Metanephros (tissue), 1 donor: ENCODE results near the gene SCT. TPM values are rescaled to one million over a fixed set of nuclear protein-coding genes. Genes with fewer than 3 reads are reported as not detected.

Source experiments
- total RNA-seq: library from RNA; depleted of rRNA; stranded (reverse); fragments of >200 nt; gene quantifications from one replicate; pipeline ENCODE4 v1.2.3, GENCODE V29; 2014

SCT gene
- 7.6 TPM for total RNA-seq

DNA sequence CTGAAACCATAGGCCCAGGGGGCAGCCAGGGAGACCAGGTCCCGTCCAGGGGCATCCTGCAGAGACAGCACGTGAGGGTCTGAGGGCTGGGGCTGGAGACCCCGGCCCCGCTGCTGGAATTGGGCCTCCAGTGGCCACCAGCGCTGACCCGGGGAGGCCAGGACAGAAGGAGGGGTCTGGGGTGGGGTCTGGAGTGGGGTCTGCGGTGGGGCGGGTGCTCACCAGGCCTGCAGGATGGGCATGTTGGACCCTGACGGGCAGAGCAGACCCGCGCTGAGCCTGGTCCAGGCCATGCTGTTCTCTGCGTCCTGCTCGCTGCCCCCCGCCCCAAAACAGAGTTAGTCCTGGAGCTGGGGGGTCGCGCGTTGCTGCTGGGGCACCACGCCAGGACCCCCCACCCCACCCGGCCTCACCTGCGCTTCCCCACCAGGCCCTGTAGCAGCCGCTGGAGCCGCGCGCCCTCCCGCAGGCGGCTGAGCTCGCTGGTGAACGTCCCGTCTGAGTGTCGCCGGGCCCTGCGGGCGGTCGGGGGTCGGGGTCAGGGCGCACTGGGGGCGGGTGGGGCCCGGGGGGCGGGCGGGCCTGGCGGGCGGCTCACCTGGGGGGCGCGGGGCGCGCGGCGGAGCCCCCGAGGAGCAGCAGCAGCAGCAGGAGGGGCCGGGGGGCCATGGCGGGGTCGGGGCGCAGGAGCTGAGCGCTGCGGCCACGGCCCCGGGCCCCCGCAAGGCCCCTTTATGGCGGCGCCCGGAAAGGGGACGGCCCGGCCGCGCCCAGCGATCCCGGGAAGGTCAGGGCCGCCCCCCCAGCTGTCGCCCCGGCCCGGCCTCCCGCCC is at the start of gene SCT:
TSS of gene SCT (minus strand) at position 707 of the 833 bp plus-strand sequence. CDS start at position 669, 38 bp downstream.

GRCh38 chr11:636511-637332 is 9.7 kb upstream of the SCT start, which contains the start of gene DRD4:
DRD4 (plus strand) TSS chr11:637269; CDS start chr11:637305, 36 bp downstream.

DNA sequence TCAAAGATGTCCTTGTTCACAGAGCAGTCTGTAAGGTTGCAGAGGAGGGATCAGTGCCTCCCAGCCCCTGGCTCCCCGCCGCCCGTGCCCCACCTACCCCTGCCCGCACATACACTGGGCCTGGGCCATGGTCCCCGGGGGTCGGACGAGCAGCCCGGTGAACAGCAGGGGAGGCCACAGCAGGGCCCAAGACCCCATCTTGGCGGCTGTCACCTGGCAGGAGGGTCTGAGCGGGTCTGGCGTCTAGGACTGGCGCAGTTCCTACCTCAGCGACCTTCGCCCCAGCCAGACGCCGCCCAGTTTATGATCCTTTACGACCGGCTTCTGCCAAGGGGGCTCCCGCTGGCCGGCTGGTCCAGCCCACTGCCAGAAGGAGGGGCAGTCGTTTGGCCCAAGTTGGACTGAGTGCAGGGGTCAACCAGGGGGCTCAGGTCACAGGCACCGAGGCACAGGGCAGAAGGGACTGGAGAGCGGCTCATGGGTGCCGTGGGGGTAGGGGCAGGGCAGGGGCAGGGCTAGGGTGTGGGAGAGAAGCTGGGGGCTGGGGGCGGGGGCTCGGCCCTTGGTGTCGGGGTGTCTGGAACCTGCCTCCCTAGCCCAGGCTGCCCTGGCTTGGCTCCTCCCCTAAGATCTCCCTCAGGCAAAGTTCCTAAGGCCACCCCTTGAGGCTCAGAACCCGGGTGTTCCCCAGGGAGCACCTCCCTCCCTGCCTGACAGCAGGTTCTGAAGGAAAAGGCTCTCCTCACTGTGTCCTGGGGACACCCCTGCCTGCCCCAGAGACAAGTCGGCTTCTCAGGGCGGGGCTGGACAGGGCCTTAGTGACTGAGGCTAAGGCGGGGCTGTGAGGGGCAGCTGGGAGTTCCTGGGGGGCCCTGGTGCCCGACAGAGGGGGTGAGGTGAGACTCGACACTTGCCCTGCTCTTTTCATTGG is 2.0 kb downstream of the SCT start, which contains the start of gene CDHR5:
TSS of gene CDHR5 (minus strand) at position 251 of the 931 bp plus-strand sequence. CDS start at position 198, 53 bp downstream.

DNA sequence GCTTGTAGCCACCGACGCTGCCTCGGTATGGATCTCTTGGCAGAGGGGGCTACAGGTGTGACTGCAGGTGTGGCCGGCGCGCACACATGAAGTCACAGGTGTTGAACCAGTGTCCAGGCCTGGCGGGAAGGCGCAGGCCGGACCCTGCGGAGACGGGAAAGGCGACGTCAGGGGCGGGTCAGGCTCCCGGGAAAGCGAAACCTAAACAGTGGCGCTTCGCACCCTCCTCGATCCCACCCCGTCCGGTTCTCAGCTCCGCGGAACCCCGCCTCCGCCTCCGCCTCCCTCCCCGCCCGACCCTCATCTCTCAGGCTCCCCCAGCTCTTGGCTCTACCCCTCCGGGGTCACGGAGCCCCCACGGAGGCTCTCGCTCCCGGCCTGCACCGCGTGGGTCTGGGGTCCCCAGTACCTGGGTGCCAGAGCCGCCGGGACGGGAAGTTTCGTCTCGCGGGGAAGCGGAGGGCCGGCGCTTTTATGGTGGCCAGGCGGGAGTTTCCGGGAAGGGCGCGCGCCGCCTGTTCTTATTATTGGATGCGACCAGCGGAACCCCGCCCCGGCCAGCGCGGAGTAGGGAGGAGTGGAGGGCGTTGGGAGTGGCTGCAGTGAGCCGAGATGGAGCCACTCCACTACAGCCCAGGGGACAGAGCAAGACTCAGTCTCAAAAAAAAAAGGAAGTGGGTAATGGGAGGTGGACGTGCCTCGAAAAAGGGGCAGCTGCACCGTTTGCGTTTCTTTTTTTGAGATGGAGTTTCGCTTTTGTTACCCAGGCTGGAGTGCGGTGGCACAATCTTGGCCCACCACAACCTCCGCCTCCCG is 11.3 kb downstream of the SCT start, which contains the start of gene IRF7:
TSS of gene IRF7 (minus strand) at position 447 of the 816 bp plus-strand sequence. CDS start 586 bp downstream, outside the sequence.

Other genes with a start within 250 kb of the SCT start
- gene PKP3, start 233.0 kb downstream of the SCT start, total RNA-seq, result 5.2 TPM
- 40.8 TPM for gene SIGIRR, start 212.2 kb downstream of the SCT start, total RNA-seq
- 12.8 TPM for gene ANO9, start 185.2 kb downstream of the SCT start, total RNA-seq
- 48.8 TPM for gene PTDSS2, start 176.9 kb downstream of the SCT start, total RNA-seq
- 143 TPM for gene RNH1, start 119.9 kb downstream of the SCT start, total RNA-seq
- gene HRAS, start 91.6 kb downstream of the SCT start, total RNA-seq, result 23.0 TPM
- gene LRRC56, start 89.7 kb downstream of the SCT start, total RNA-seq, result 1.8 TPM
- gene LMNTD2, start 66.4 kb downstream of the SCT start, total RNA-seq, result 2.3 TPM
- gene RASSF7, start 66.2 kb downstream of the SCT start, total RNA-seq, result 55.8 TPM
- gene PHRF1, start 50.7 kb downstream of the SCT start, total RNA-seq, result 29.7 TPM
- gene IRF7, start 11.2 kb downstream of the SCT start, total RNA-seq, result 18.1 TPM
- gene CDHR5, start 2.2 kb downstream of the SCT start, total RNA-seq, result 21.3 TPM
- 1.3 TPM for gene DRD4, start 10.1 kb upstream of the SCT start, total RNA-seq
- 27.9 TPM for gene DEAF1, start 68.0 kb upstream of the SCT start, total RNA-seq
- gene TMEM80, start 68.6 kb upstream of the SCT start, total RNA-seq, result 16.8 TPM
- 137 TPM for gene EPS8L2, start 79.0 kb upstream of the SCT start, total RNA-seq
- gene TALDO1, start 120.3 kb upstream of the SCT start, total RNA-seq, result 118 TPM
- 67.5 TPM for gene GATD1, start 150.3 kb upstream of the SCT start, total RNA-seq
- gene CEND1, start 162.9 kb upstream of the SCT start, total RNA-seq, result 0.12 TPM
- gene SLC25A22, start 171.1 kb upstream of the SCT start, total RNA-seq, result 10.7 TPM
- 19.7 TPM for gene PIDD1, start 178.1 kb upstream of the SCT start, total RNA-seq
- gene RPLP2, start 182.8 kb upstream of the SCT start, total RNA-seq, result 558 TPM
- gene PNPLA2, start 191.7 kb upstream of the SCT start, total RNA-seq, result 76.7 TPM
- gene CRACR2B, start 200.7 kb upstream of the SCT start, total RNA-seq, result 12.9 TPM
- gene CD151, start 205.8 kb upstream of the SCT start, total RNA-seq, result 153 TPM
- 39.9 TPM for gene POLR2L, start 215.3 kb upstream of the SCT start, total RNA-seq
- 75.3 TPM for gene TSPAN4, start 215.7 kb upstream of the SCT start, total RNA-seq